ENCODE data around the gene LENEP. TPM values are rescaled to one million over a fixed set of nuclear protein-coding genes. Genes with fewer than 3 reads are reported as not detected.

The LENEP gene
- polyA plus RNA-seq, 1 donor (not counting 4 experiments of a cell fraction or from before 2014, with no cell fraction given), result not detected

- H3K79me2 ChIP-seq (ENCODE audit: control insufficient read depth, insufficient read depth, low read length), result peaks cover 44% of the 10 kb centered on the region
- no peaks in the 10 kb centered on the region for H3K9me1 ChIP-seq (ENCODE audit: control insufficient read depth, extremely low read depth, insufficient read depth, low read length)
- H3K9me3 ChIP-seq (ENCODE audit: control insufficient read depth, low read depth, low read length), result no peaks in the 10 kb centered on the region
- no peak overlapping the region for H3K27ac ChIP-seq (ENCODE audit: control insufficient read depth, insufficient read depth, low read length)
- H3K27me3 ChIP-seq (ENCODE audit: control insufficient read depth, extremely low read depth, insufficient read depth, low read length), result no peaks in the 10 kb centered on the region
- TF ChIP-seq EZH2 (IDR thresholded peaks at IDR 0.05; ENCODE audit: low read length) (no peak), CTCF (optimal IDR thresholded peaks at IDR 0.05 in 1 of 3, IDR thresholded peaks at IDR 0.05 in 1 of 3, conservative IDR thresholded peaks at IDR 0.05 in 1 of 3; ENCODE audit: extremely low read depth in 1 of 3, insufficient read depth in 2 of 3, low read length in 3 of 3) (no peak)
- H4K20me1 ChIP-seq (ENCODE audit: control insufficient read depth, extremely low read depth, insufficient read depth, low read length), result no peaks in the 10 kb centered on the region
- H3K4me3 ChIP-seq (ENCODE audit: control insufficient read depth in 2 of 3, extremely low read depth in 1 of 3, insufficient read depth in 2 of 3, low read depth in 1 of 3, low read length in 3 of 3), result peak overlapping the region in 2 of 3 experiments; percentile 70 to 90
- FAIRE-seq (no peak), DNase-seq (ENCODE audit: low read depth, low spot score) (no peak)
- H2AFZ ChIP-seq (ENCODE audit: control insufficient read depth, low read length), result no peak overlapping the region
- peaks cover 23% of the 10 kb centered on the region for H3K4me1 ChIP-seq (ENCODE audit: control insufficient read depth, extremely low read depth, insufficient read depth, low read length)
- peak overlapping the region; percentile 100 for H3K4me2 ChIP-seq (ENCODE audit: control insufficient read depth, extremely low read depth, insufficient read depth, low read depth, low read length)
- dilution Hi-C loops (cut with MboI; ENCODE audit: extremely low pct_ligation_motif_present, low sequenced_read_pairs), result no loop called here
- peaks cover 36 to 55% of the 10 kb centered on the region in 2 experiments for H3K36me3 ChIP-seq (ENCODE audit: control insufficient read depth in 2 of 2, extremely low read depth in 1 of 2, insufficient read depth in 2 of 2, low read length in 2 of 2)
- H3K9ac ChIP-seq (ENCODE audit: control insufficient read depth, extremely low read depth, insufficient read depth, low read length), result peak overlapping the region; percentile 87
Observed at GRCh38 chr1:154962795-154963330, 30.5 kb upstream of the LENEP start.

DNA sequence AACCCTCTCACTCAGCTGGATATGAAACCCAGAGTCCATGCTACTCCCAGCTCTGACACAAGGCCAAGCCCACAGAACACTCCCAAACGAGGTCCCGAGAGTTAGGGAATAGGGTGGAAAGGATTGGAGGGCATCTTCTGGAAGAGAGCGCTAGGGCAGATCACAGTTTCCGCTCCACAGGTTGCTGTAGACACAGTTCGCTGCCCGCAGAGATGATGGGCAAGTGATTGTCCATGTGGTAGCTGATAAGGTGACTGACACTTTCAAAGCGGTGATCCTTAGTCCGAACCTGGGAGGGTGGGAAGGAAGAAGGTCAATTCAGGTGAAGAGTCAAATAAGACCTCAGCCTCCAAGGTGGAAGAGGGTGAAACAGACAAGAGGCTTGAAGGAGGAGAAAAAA lies 29.7 kb upstream of the LENEP start:
- Histone ChIP-seq H3K27ac (ENCODE audit: control insufficient read depth, insufficient read depth, low read length) (no peak overlapping the region), H3K9me1 (ENCODE audit: control insufficient read depth, extremely low read depth, insufficient read depth, low read length) (no peaks in the 10 kb centered on the region), H3K79me2 (ENCODE audit: control insufficient read depth, insufficient read depth, low read length) (peaks cover 50% of the 10 kb centered on the region), H2AFZ (ENCODE audit: control insufficient read depth, low read length) (no peak overlapping the region), H3K27me3 (ENCODE audit: control insufficient read depth, extremely low read depth, insufficient read depth, low read length) (no peaks in the 10 kb centered on the region), H3K9me3 (ENCODE audit: control insufficient read depth, low read depth, low read length) (no peaks in the 10 kb centered on the region), H3K9ac (ENCODE audit: control insufficient read depth, extremely low read depth, insufficient read depth, low read length) (no peak overlapping the region), H3K4me2 (ENCODE audit: control insufficient read depth, extremely low read depth, insufficient read depth, low read depth, low read length) (no peak overlapping the region), H3K4me3 (ENCODE audit: control insufficient read depth in 2 of 3, extremely low read depth in 1 of 3, insufficient read depth in 2 of 3, low read depth in 1 of 3, low read length in 3 of 3) (no peak overlapping the region), H4K20me1 (ENCODE audit: control insufficient read depth, extremely low read depth, insufficient read depth, low read length) (no peaks in the 10 kb centered on the region), H3K36me3 (ENCODE audit: control insufficient read depth in 2 of 2, extremely low read depth in 1 of 2, insufficient read depth in 2 of 2, low read length in 2 of 2) (peaks cover 35 to 55% of the 10 kb centered on the region in 2 experiments), H3K4me1 (ENCODE audit: control insufficient read depth, extremely low read depth, insufficient read depth, low read length) (peaks cover 31% of the 10 kb centered on the region)
- no peak for TF ChIP-seq EZH2 (IDR thresholded peaks at IDR 0.05; ENCODE audit: low read length)
- no peak for TF ChIP-seq CTCF (optimal IDR thresholded peaks at IDR 0.05 in 1 of 3, IDR thresholded peaks at IDR 0.05 in 1 of 3, conservative IDR thresholded peaks at IDR 0.05 in 1 of 3; ENCODE audit: extremely low read depth in 1 of 3, insufficient read depth in 2 of 3, low read length in 3 of 3)
- FAIRE-seq (no peak), DNase-seq (ENCODE audit: low read depth, low spot score) (no peak)
- dilution Hi-C loops (cut with MboI; ENCODE audit: extremely low pct_ligation_motif_present, low sequenced_read_pairs), result no loop called here

Data from keratinocyte (primary cell).